Gastroesophageal sphincter (tissue), 4 donors: ENCODE results near the gene RCC2. TPM values are rescaled to one million over a fixed set of nuclear protein-coding genes. Genes with fewer than 3 reads are reported as not detected.

ENCODE experiments used
- ATAC-seq: fragments of 150-250 bp; one replicate; pipeline ENCODE4 v1.9.1; 2016; ENCODE audit warnings: mild to moderate bottlenecking, moderate library complexity
- H3K27ac ChIP-seq, 4 donors: fragments of 200-600 bp; sonication (generic) in 3 of 4; 1 replicate in 3 of 4; 2 replicates in 1 of 4; pipeline ENCODE4 v1.5.1; 2016 to 2019
- H3K27me3 ChIP-seq: fragments of 200-600 bp; sonication (generic); one replicate; pipeline ENCODE4 v1.5.1; 2019
- H3K36me3 ChIP-seq, 2 donors: fragments of 200-600 bp; sonication (generic); one replicate each; pipeline ENCODE4 v1.5.1; 2019; ENCODE audit warnings: control low read depth in 1 of 2
- H3K4me1 ChIP-seq, 3 donors: fragments of 200-600 bp; sonication (generic); 1 replicate in 2 of 3; 2 replicates in 1 of 3; pipeline ENCODE4 v1.5.1; 2016 to 2019; ENCODE audit warnings: control low read depth in 2 of 3
- H3K4me3 ChIP-seq, 2 donors: fragments of 200-600 bp; sonication (generic); one replicate each; pipeline ENCODE4 v1.5.1; 2019; ENCODE audit warnings: mild to moderate bottlenecking in 1 of 2, moderate library complexity in 1 of 2
- H3K9me3 ChIP-seq, 3 donors: fragments of 200-600 bp; sonication (generic); one replicate each; pipeline ENCODE4 v1.5.1; 2017 to 2019; ENCODE audit warnings: control low read depth in 2 of 3
- CTCF ChIP-seq, 4 experiments: fragments of 200-600 bp in 2 of 4; fragments of 450-650 bp in 2 of 4; sonication (generic) in 1 of 4; IDR thresholded peaks; one replicate each; pipeline ENCODE4 v1.5.1; 2017 to 2019; ENCODE audit warnings: antibody characterized with exemption in 4 of 4, mild to moderate bottlenecking in 2 of 4, moderate library complexity in 2 of 4
- EP300 ChIP-seq: sonication (generic); formaldehyde crosslinking; IDR thresholded peaks from one replicate; pipeline ENCODE4 v1.6.1; 2017; ENCODE audit warnings: antibody characterized with exemption, mild to moderate bottlenecking
- POLR2A ChIP-seq, 2 donors: fragments of 450-650 bp; IDR thresholded peaks; one replicate each; pipeline ENCODE4 v1.6.1; 2017; ENCODE audit warnings: antibody characterized with exemption in 2 of 2, mild to moderate bottlenecking in 2 of 2, moderate library complexity in 1 of 2
- POLR2AphosphoS5 ChIP-seq: sonication (generic); formaldehyde crosslinking; IDR thresholded peaks from one replicate; pipeline ENCODE4 v1.6.1; 2017; ENCODE audit warnings: antibody characterized with exemption
- WGBS, 2 donors: methylation state at CpG; one replicate each; pipeline ENCODE4 v1.1.5; 2018; ENCODE audit warnings: low coverage in 1 of 2; 5-methylcytosine and 5-hydroxymethylcytosine counted together
- total RNA-seq, 4 donors: library from RNA; depleted of rRNA; stranded (reverse); fragments of >200 nt; gene quantifications; one replicate each; pipeline ENCODE4 v1.1.0, GENCODE V29; 2016

RCC2 gene
- total RNA-seq, 4 donors from 2014 or later = 9.5 to 21.3 (median 18.5) TPM

DNA sequence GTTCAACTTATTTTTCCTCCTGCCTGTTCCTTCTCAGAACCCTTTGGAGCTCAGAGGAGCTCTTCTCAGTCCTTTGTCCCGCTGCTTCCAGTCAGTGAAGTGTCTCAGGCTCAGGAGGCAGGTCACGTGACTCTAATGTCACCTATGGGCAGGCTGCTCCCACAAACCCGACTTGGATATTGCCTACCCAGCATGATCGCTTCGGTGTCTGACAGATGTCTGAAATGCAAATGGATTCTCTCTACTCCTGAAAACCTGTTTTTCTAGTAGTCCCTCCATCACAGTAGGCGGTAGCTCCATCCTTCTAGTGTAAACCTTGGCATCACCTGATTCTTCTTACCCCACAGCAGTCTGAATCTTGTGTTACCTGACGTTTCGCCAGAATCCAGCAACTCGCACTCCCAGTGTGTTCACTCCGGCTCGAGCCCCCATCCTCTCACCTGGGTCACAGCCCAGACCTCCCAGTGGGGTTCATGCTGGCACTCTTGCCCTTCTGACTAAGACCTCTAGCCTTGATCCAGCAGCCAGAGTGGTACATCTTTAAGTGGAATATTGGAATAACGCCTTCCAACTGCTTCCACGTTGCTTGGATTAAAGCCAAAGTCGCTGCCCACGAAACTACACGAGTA lies 62.0 kb downstream of the RCC2 start:
- 16 to 19% methylated on average over 11 to 15 of the region's 16 CpGs for WGBS, 2 donors
- Histone ChIP-seq H3K36me3 (no peaks in the 10 kb centered on the region), H3K27me3 (peaks cover 69% of the 10 kb centered on the region), H3K27ac (no peak overlapping the region), H3K4me1 (no peaks in the 10 kb centered on the region), H3K4me3 (no peak overlapping the region), H3K9me3 (no peaks in the 10 kb centered on the region)
- TF ChIP-seq EP300 = no peak
- no peak for TF ChIP-seq CTCF (IDR thresholded peaks at IDR 0.05)
- TF ChIP-seq POLR2AphosphoS5 = no peak
- TF ChIP-seq POLR2A (IDR thresholded peaks at IDR 0.05) = no peak
- ATAC-seq = no peak

DNA sequence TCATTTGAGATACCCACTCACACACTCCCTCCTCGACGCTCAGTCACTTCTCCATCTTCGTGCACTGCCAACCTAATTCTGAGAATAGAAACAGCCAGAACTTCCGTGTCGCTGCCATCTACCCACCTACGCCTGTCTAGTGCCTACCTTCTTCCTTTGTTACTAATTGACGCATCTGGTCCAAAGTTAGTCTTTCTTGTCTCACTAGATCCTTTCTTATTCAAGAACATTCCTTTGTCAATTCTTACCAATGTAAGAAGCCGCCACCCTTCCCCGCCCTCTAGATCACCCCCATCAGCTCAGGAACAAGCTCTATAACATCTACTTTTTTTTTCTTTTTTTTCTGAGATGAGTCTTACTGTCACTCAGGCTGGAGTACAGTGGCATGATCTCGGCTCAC lies 63.8 kb downstream of the RCC2 start:
- WGBS, 2 donors = 91 to 100% methylated on average over 7 to 10 of the region's 10 CpGs
- Histone ChIP-seq H3K36me3 (no peaks in the 10 kb centered on the region), H3K4me1 (no peaks in the 10 kb centered on the region), H3K9me3 (no peaks in the 10 kb centered on the region), H3K4me3 (no peak overlapping the region), H3K27me3 (peaks cover 84% of the 10 kb centered on the region), H3K27ac (no peak overlapping the region)
- TF ChIP-seq EP300 (no peak), CTCF (IDR thresholded peaks at IDR 0.05) (no peak), POLR2AphosphoS5 (no peak), POLR2A (IDR thresholded peaks at IDR 0.05) (no peak)
- no peak for ATAC-seq

DNA sequence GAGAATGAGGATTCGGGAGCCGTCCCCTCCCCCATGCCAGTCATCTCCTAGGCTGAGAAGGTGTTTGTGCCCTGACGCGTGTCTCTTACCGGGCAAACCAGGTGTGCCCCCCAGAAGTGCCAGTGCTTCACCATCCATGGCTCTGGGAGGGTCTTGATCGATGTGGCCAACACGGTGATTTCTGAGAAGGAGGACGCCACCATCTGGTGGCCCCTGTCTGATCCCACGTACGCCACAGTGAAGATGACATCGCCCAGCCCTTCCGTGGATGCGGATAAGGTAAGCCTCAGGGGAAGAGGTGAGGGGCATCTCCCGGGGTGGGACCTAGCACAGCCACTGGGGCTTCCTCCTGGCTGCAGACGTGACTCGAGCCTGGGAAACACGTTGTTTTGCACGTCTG lies 66.5 kb downstream of the RCC2 start:
- Histone ChIP-seq H3K9me3 (no peaks in the 10 kb centered on the region), H3K27me3 (peaks cover 68% of the 10 kb centered on the region), H3K27ac (no peak overlapping the region), H3K4me3 (no peak overlapping the region), H3K36me3 (no peaks in the 10 kb centered on the region), H3K4me1 (no peaks in the 10 kb centered on the region)
- no peak for ATAC-seq
- no peak for TF ChIP-seq CTCF (IDR thresholded peaks at IDR 0.05)
- TF ChIP-seq EP300 = no peak
- TF ChIP-seq POLR2A (IDR thresholded peaks at IDR 0.05) = no peak
- no peak for TF ChIP-seq POLR2AphosphoS5
- 65% methylated on average over 4 of the region's 18 CpGs; no CpG with 5 or more reads in 1 of the 2 donors for WGBS, 2 donors

DNA sequence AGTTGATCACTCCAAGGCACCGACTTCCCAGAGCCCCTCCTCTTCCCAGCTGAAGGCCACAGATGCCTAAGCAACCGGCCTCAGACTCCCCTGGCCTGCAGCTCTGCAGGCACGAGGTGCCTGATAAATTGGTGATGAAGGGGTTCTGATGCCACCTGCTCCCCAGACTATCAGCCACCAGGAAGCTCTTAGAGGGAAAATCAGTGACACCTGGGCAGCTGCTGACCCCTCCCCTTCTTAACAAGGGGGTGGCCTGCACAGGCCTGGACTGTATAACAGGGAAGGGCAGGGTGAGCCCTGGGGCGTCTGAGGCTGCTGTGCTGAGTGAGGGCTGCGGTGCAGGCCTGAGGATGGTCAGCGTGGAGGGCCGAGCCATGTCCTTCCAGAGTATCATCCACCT lies 67.6 kb downstream of the RCC2 start, which contains the start of gene PADI6:
Gene PADI6, plus strand, starts transcription at position 301 of the 400 bp plus-strand sequence. Its CDS starts 50 bp downstream, at position 351.
- no peak within 1 kb of the TSS for H3K27ac ChIP-seq
- H3K4me1 ChIP-seq = no peaks in the 10 kb centered on the region
- no peaks in the 10 kb centered on the region for H3K36me3 ChIP-seq
- WGBS, 2 donors = 20% methylated on average over 1 of the region's 7 CpGs; no CpG with 5 or more reads in 1 of the 2 donors
- no peak for TF ChIP-seq POLR2A (IDR thresholded peaks at IDR 0.05)
- TF ChIP-seq POLR2AphosphoS5 = no peak
- no peak for TF ChIP-seq EP300
- no peak for TF ChIP-seq CTCF (IDR thresholded peaks at IDR 0.05)
- ATAC-seq = no peak
- no peaks in the 10 kb centered on the region for H3K9me3 ChIP-seq
- H3K4me3 ChIP-seq = no peak within 1 kb of the TSS
- peaks cover 68% of the 10 kb centered on the region for H3K27me3 ChIP-seq

DNA sequence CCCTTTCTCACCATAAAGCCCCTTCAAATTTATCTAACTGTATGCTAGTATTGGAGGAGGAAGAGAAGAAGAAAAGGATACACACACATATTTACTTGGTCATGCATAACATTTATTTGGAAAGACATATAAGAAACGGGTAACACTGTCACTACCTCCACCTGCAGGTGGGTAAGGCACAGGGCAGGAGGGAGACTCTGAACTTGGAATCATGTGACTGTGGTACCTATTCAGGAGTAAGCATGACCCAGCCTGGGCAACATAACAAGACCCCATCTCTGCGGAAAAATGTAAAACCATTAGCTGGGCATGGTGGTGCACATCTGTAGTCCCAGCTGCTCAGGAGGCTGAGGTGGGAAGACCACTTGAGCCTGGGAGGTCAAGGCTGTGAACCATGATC lies 68.9 kb downstream of the RCC2 start:
- Histone ChIP-seq H3K9me3 (no peaks in the 10 kb centered on the region), H3K27ac (no peak overlapping the region), H3K4me1 (no peaks in the 10 kb centered on the region), H3K36me3 (no peaks in the 10 kb centered on the region), H3K4me3 (no peak overlapping the region), H3K27me3 (peaks cover 74% of the 10 kb centered on the region)
- no peak for ATAC-seq
- TF ChIP-seq POLR2A (IDR thresholded peaks at IDR 0.05) = no peak
- TF ChIP-seq CTCF (IDR thresholded peaks at IDR 0.05) = no peak
- TF ChIP-seq POLR2AphosphoS5 = no peak
- TF ChIP-seq EP300 = no peak
- WGBS, 2 donors = 45 to 59% methylated on average over 2 of the region's 2 CpGs
